NCI-H1048 (cell line): ENCODE data around the gene ROR1.
"Not testable (repeated sequence)": the region's sequence is repeated elsewhere in the genome, so short reads cannot be mapped to it uniquely, and the experiment has no call there.

ENCODE experiments used
- DNase-seq: peaks from one replicate; lab custom pipeline; 2025; lab: John Stamatoyannopoulos, UW

The ROR1 gene

DNA sequence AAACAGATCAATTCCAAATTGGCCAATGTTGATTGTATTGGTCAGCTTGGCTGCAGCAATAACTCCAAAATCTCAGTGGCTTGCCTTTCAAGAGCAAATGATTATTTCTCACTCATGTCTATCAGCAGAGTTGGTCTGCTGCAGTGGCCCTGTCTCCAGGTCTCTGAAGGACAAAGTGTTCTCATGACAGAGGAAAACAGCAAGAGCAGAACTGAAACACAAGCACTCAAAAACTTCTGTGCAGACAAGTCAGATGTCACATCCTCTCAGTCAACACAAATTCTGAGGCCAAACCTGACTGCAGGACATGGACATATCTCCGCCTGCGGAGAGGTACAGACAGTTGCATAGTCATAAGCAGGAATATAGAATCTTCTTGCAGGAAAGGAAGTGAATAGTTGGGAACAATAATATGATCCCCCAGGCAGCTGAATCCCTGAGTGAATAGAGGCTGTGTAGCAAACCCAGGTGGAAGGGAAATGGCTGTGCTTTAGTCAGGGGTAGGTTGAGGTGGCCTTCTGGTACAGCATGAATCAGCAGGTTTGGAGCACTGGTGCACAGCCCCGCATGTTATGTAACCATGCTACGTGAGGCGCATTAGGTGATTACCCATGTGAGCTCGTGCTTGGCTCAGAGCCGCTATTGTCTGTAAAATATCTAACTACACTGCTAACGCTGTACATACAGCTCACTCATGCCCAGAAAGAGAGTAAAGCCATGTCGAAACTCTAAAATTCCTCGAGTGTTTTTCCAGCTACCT lies 412.5 kb downstream of the ROR1 start:
- no peak for DNase-seq

DNA sequence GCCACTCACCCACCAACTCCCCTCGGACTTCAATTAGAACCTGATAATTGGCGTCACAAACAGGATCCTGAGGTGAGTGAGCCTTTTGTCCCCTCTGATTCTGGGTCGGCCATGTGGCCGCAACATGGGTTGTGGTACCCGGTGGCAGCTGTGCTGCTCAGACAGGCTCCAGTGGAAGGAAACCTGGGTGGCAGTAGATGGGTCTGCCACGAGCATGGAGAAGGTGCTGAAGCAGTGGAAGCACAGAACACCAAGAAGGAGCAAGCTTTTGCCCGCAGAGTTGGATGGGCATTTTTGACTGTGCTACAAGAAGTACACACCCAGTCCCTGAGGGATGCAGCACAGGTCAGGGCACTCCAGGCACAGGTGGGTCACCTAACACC lies 413.1 kb downstream of the ROR1 start:
- no peak for DNase-seq

DNA sequence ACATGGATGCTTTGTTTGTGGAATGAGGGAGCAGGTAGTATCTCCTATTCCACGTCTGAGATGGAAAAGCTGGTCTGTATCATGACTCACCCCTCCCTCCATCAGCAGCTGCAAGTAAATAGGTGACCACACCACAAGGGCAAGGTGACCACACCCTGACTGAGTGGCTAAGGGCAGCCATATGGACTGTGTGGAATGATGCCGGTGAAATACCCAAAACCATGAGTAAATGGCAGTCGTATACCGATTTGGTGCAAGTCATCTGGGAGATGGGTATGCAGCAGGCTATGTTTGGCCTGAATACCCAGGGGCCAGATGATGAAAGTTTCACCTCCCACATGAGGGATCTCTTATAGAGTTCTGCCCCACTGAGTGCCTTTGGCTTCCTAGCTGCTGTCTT lies 413.8 kb downstream of the ROR1 start:
- no peak for DNase-seq

DNA sequence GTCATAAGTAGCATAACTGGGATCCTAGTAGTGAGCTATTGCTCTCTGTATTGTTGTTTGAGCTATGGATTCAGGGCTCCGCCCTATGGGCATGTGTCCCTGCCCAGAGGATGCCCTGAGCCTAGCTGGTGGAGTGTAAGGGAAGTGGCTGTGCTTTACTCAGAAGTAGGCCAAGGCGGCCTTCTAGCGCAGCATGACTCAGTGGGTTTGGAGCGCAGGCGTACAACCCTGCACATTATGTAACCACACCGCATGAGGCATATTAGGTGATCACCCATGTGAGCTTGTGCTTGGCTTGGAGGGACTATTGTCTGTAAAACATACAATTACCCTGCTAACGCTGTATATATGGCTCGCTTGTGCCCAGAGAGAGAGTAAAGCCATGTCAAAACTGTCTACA lies 418.5 kb downstream of the ROR1 start:
- DNase-seq, result no peak

DNA sequence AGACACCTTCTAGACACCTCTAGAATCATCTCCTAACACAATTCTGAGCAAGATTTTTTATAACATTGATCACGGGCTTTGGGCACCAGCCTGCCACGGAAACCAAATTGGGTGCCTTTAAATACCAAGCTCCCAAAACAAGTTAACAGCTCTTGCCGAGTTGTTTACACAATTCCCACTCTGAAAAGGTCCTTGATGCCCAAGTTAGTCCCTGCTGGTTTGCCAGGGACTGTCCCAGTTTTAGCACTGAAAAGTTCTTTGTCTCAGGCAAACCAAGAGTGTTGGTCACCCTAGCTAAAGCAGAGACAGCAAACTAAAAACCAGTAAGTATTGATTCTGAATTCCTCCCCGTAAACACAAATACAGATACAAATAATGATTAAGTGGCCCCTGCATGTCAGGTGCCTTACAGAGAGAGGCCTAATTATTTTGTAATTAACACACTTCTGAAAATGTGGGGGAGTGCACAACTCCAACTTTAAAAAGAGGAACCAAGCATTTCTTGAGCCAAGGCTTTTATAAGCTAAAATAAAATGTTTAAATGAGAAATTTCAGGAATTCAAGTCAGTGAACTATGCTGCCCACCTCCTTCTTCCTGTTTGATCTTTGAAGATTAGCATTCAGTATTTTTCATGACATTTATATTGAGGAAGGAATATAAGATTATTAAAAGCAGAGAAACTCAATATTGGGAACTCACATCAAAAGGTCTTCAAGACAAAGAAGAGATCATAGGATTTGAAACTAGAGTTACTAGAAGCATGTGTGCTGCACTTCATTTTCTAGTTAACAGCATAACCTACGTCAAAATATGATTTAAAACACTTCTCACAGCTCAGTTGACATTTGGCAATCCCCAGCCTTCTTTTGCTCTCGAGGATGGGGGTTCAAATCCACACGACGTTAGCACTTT lies 420.6 kb downstream of the ROR1 start:
- no peak for DNase-seq

DNA sequence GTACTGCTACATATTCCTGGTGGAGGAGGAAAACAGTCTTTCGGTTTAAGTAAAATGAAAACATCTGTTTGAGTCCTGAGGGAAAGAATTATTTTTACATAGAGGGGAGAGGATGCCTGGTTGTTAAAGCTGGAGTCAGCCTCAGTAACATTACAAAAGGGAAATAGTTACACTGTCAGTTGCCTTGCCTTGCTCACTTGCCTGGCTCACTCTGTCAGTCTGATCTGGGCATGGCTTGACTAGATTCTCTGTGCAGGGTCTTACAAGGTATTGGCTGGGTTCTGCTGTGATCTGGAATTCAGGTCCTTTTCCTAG lies 421.2 kb downstream of the ROR1 start:
- DNase-seq, result no peak

DNA sequence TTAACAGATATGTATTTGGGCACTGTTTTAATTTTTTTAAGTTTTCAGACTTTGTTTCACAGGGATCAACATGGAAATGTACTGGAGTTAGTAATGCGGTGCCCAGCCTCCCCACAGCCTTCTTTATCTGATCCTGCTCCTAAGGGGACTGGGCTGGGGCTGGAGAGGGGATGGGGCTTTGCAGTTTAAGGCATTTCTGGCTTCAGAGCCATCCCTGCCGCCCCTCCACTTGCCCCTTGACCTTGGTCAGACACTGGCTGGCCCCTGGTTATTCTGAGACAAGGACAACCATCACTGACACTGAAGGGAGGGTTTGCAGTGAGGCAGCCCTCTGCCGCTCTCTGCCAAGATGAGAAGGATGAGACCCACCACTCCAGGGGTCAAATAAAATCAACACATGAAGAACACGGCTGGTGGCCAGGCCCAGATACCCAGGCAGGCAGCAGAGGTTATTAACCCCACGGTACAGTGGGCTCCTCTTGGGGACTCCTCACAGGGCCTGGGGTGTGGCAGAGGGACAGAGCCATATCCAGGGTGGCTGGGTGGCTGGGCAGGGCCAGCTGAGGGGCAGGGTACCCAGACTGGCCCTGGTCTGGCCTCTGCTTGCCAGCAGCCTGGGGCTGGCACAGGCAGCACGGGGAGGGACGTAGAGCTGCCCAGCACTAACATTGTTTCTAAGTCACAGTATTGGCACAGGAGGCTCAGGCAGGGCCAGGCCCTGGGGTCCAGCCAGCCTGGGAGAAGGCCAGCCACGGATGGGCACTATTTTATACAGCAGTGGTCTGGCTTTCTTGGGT lies 422.5 kb downstream of the ROR1 start:
- no peak for DNase-seq

DNA sequence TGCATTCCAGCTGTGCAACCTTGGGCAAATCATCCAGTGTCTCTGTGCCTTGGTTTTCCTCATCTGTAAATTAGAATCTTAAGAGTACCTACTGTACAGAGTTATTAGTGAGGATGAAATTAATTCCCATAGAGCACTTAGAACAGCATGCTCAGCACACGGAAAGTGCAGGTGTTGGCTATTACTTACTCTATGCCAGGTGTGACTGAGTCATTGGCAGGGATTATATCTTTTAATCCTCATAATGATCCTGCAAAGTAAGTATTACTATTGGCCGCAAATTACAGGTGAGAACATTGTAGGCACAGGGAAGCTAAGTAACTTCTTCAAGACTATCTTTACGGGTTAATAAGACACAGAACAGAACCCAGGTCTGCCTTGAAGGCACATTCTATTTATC lies 423.3 kb downstream of the ROR1 start:
- DNase-seq, result no peak

DNA sequence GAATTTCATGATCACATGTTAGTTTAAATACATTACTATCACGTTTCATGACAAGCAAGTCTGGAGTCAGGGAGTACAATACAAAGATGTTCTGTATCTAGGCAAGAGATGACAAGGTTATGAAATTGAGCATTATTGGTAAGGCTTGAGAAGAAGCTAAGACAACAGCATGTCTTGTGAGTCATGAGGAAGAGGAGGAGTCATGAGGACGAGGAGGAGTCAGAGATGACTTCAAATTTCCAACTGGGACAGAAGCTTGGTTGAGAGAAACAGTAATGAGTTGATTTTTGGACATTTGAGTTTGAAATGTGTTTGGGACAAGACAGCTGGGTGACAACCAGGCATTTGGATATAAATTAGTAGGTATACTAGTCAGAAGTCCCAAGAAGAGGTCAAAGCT lies 425.3 kb downstream of the ROR1 start:
- no peak for DNase-seq

DNA sequence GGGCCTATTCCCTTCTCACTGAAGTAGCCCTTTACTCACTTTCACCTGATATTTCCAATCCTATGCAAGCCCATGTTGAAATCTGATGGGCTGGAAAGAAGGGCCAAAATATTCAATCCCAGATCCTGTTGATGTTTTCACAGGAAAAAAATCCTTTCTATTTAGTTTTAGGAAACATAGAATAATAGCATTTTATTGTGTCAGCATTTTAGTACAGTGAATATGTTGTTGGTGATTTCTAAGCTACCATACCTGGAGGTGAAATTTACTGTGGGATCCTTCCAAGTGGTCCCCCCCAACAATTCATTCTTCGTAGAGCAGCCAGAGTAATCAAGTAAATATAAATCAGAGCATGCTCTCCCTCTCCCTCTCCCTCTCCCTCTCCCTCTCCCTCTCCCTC lies 426.2 kb downstream of the ROR1 start:
- DNase-seq, result no peak

DNA sequence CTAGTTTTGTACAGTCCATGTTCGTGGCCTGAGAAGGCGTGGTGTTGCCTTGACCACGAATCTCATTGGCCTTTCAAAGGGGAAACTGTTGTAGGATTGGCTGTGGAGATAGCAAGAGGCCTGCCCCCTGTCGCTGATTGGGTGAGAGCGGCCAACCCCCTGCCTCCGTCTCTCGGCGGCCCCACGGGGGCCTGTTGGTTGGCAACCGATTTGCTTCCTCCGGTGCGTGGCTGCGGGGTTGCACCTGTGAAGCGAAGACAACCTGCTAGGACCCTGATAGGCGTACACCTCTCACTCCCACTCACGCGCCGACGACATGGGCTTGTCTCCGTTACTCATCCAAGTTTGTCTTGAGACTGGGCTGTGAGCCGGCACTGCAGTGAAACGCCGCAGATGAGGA lies 429.6 kb downstream of the ROR1 start, which contains the start of gene UBE2U:
Gene UBE2U (plus strand): TSS at position 204 of the 400 bp plus-strand sequence. CDS start 428 bp downstream, outside the sequence.
- no peak for DNase-seq

DNA sequence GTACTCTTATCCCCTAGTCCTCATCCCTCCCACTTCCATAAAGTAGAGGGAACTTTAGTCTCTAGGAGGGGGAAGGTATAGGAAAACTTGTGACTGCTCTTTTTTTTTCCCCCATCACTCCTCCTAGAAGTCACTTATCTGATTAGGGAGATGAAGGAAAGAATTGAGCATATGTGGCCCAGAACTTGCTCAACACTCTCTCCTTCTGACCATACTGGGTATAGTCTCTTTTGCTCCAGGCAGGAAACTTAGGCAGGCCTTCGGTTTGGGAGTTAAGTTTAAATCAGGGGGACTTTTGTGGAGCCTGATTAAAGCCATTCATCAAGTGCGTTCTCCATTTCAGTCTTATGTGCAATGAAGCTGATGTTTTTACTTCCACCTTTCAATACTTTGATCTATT lies 435.4 kb downstream of the ROR1 start:
- DNase-seq, result no peak

DNA sequence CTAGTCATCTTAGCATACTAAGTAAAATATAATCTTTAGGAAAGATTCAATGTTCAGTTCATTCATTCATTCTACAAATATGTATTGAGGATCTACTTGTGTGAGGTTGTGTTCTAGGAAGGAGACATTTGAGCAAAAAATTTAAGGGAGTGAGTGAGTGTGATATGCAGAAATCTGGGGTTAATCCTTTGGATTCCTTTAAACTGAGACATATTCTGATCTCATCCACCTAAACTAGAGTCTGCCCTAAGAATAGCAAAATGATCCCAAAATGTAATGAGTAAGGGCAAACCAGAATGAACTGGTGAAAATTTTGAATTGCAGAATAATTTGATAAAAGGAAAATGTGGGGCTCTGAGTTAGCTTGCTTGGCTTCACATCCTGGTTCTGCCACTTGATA lies 438.2 kb downstream of the ROR1 start:
- no peak for DNase-seq

DNA sequence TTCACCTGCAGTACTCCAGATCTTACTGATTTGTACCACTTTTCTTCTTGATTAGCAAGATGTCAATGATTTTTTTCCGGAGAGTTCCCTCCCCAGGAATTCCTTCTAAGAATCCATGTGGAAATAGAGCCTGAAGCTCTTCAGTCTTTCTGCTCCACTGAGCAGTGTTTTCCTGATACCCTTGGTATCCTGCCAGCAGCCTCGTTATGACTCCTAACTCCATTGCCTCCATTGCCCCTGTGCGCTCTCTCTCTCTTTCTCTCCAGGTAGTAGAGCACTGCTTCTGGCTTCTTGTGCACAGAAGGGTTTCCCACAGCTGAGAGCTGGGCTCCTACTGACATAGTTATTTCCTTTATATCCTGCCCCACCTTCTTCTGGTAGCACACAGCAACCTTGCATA lies 441.8 kb downstream of the ROR1 start:
- DNase-seq, result no peak

DNA sequence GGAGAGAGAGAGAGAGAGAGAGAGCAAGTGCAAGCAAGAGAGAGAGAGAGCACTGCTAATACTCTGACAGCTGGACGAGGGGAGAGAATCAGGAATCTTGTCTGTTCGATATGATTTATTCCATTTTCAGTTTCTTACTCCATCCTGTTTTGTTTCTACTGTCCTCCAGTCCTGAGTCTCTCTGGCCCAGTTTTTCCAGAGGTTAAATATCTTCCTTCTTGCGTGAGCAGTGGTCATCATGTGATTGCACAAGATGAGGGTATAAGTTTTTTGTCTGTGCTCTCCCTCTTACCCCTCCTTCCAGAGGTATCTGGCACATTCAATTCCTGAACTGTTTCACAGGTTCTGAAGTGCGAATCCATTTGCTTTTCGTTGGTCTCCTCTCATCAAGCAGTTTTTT lies 446.4 kb downstream of the ROR1 start:
- DNase-seq, result no peak

DNA sequence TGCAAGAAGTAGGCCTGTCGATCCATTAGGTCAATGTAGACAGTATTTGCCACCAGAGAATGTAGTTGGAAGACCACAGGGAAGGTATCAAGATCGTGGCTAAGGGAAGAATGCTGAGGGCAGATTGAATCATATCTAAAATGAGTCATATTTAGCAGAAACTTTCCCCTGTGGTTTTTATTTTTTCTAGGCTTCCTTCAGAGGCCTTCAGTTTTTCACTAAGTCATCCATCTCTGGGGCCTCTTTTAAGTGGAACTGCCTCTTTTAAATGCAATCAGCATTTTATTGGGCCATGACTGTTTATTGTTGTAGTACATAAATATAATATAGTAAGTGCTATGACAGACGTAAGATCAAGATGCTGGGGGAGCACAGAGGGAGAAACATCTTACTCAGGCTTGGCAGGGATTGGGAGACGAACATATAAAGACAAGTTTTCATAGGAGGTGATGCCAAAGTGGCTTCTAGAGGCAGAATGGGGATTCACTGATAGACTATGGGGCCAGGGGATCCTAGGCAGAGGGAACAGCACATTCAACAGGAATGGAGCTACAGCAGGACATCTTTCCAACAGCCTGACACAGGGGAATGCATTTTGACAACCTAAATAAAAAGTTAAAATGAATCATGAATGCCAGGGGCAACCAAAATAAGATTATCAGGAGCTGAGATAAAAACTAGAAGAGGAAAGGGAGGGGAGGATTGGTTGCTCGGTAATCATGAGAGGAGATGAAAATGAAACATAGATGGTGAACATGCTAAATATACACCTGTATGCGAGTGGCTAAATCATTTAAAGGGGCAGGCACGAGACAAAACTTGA lies 449.7 kb downstream of the ROR1 start:
- no peak for DNase-seq

DNA sequence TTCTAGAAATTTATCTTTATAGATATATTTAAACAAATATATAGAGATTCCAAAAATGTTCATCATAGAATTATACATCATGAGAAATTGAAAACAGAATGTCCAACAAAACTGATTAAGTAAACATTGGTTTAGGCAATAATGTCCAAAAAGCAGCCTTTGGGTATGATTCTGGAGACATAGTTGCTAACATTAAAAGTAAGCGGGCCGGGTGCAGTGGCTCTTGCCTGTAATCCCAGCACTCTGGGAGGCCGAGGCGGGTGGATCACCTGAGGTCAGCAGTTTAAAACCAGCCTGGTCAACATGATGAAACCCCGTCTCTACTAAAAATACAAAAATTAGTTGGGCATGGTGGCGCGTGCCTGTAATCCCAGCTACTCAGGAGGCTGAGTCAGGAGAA lies 450.4 kb downstream of the ROR1 start:
- not testable (repeated sequence) for DNase-seq

DNA sequence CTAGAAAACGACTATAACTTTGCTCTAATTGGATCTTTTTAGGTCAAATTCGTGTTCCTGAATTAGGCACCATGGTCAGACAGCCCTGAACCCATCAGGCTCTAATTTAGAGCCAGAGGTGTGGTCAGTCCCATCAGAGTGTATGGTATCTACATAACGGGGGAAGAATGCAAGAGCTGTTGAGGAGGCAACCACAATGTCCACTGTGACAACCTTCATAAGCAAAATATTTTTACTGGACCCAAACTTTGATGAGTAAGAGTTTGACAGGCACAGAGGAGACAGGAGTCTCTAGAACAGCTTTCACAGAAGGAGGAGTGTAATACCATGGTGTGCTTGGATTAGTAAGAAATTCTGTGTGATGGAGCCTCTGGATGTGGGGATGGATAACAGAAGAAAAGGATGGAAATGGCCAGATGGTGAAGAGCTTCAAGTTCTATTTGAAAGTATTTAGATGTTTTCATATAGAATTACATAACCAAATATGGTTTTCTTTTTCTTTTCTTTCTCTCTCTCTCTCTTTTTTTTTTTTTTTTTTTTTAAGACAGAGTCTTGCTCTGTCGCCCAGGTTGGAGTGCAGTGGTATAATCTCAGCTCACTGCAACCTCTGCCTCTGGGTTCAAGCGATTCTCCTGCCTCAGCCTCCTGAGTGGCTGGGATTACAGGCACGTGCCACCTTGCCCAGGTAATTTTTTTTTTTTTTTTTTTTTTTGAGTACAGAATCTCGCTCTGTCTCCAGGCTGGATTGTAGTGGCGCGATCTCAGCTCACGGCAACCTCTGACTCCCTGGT lies 454.5 kb downstream of the ROR1 start:
- no peak for DNase-seq

DNA sequence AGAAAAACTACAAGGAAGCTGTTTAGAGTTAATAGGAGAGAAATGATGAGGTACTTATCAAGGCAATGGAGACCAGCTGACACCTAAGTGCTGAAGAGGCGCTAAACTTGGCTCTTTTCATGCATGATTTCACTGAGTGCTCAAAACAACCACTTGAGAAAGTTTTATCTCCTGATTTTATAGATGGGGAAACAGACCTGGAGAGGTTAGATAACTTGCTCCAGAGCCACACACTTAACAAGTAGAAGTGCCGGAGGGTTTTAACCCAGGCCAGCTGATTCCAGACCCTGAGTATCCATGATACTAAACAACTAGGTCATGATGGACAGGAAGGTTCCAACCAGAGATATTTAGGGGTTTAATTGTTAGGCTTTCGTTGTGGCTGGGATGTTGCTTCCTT lies 455.5 kb downstream of the ROR1 start:
- no peak for DNase-seq
